Neuron (in vitro differentiated cells): Measurements from ENCODE around the gene HK2.

Experiments
- H2AFZ ChIP-seq: one replicate; pipeline ENCODE4 v1.6.1; 2013; ENCODE audit warnings: low read depth, mild to moderate bottlenecking, inconsistent platforms, low read length, moderate library complexity
- H3K27me3 ChIP-seq: one replicate; pipeline ENCODE4 v1.6.1; 2013; ENCODE audit warnings: low read length; ENCODE audit not compliant: insufficient read depth
- H3K36me3 ChIP-seq: one replicate; pipeline ENCODE4 v1.6.1; 2013; ENCODE audit warnings: low read length; ENCODE audit not compliant: insufficient read depth
- H3K4me1 ChIP-seq: one replicate; pipeline ENCODE4 v1.6.1; 2013; ENCODE audit warnings: low read length; ENCODE audit not compliant: insufficient read depth
- H3K4me3 ChIP-seq: 2 replicates; pipeline ENCODE4 v1.5.1; 2013; ENCODE audit warnings: mild to moderate bottlenecking, low read length, moderate library complexity
- H3K9me3 ChIP-seq: one replicate; pipeline ENCODE4 v1.6.1; 2013; ENCODE audit warnings: low read length

The HK2 gene

DNA sequence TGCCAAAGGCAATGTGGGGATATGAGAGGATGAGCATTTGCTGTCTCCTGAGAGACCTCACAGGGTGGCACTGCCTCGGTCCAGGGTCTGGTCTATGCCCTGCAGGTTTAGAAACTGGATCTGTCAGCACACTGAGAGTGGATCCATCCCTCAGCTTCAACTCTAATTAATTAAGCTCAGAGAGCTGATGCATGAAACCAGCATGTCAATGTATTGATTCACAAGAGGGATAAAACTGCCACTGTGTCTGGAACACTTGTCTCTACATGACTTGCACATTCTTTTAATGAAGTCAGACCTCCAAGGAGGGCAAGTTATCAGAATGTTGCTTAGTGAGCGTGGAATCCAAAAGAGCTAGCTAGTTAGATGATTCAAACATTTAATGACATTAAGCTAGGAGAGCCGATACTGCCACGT lies 102.1 kb downstream of the HK2 start:
- H3K9me3 ChIP-seq, result no peaks in the 10 kb centered on the region
- H3K4me1 ChIP-seq, result no peaks in the 10 kb centered on the region
- no peaks in the 10 kb centered on the region for H3K36me3 ChIP-seq
- H3K27me3 ChIP-seq, result no peaks in the 10 kb centered on the region
- no peak overlapping the region for H2AFZ ChIP-seq
- no peak overlapping the region for H3K4me3 ChIP-seq

GRCh38 chr2:74937221-74937880 lies 103.4 kb downstream of the HK2 start:
- no peaks in the 10 kb centered on the region for H3K9me3 ChIP-seq
- no peaks in the 10 kb centered on the region for H3K4me1 ChIP-seq
- H3K36me3 ChIP-seq, result no peaks in the 10 kb centered on the region
- no peak overlapping the region for H2AFZ ChIP-seq
- H3K4me3 ChIP-seq, result no peak overlapping the region
- H3K27me3 ChIP-seq, result no peaks in the 10 kb centered on the region

- H3K4me1 ChIP-seq, result no peaks in the 10 kb centered on the region
- no peaks in the 10 kb centered on the region for H3K27me3 ChIP-seq
- no peak overlapping the region for H2AFZ ChIP-seq
- no peaks in the 10 kb centered on the region for H3K9me3 ChIP-seq
- no peak overlapping the region for H3K4me3 ChIP-seq
- no peaks in the 10 kb centered on the region for H3K36me3 ChIP-seq
Observed at GRCh38 chr2:74938264-74938663, 104.3 kb downstream of the HK2 start.

GRCh38 chr2:74939919-74940812 lies 106.2 kb downstream of the HK2 start:
- H3K27me3 ChIP-seq, result no peaks in the 10 kb centered on the region
- H3K4me3 ChIP-seq, result no peak overlapping the region
- no peak overlapping the region for H2AFZ ChIP-seq
- H3K36me3 ChIP-seq, result no peaks in the 10 kb centered on the region
- H3K4me1 ChIP-seq, result no peaks in the 10 kb centered on the region
- H3K9me3 ChIP-seq, result no peaks in the 10 kb centered on the region

GRCh38 chr2:74941284-74941683 lies 107.4 kb downstream of the HK2 start:
- H2AFZ ChIP-seq, result no peak overlapping the region
- no peaks in the 10 kb centered on the region for H3K9me3 ChIP-seq
- H3K27me3 ChIP-seq, result no peaks in the 10 kb centered on the region
- no peak overlapping the region for H3K4me3 ChIP-seq
- H3K4me1 ChIP-seq, result no peaks in the 10 kb centered on the region
- H3K36me3 ChIP-seq, result no peaks in the 10 kb centered on the region

- H3K36me3 ChIP-seq, result no peaks in the 10 kb centered on the region
- no peaks in the 10 kb centered on the region for H3K27me3 ChIP-seq
- no peak overlapping the region for H3K4me3 ChIP-seq
- H3K4me1 ChIP-seq, result no peaks in the 10 kb centered on the region
- no peaks in the 10 kb centered on the region for H3K9me3 ChIP-seq
- H2AFZ ChIP-seq, result no peak overlapping the region
Observed at GRCh38 chr2:74942263-74942662, 108.3 kb downstream of the HK2 start.
